Activated naive CD4-positive, alpha-beta T cell (primary cell): Measurements from ENCODE around the gene VPS11.
A peak's percentile ranks its signal among the peaks of the same experiment; 100 is the strongest.
"Not testable (repeated sequence)": the region's sequence is repeated elsewhere in the genome, so short reads cannot be mapped to it uniquely, and the experiment has no call there.

Source experiments
- DNase-seq, 4 experiments: peaks; one replicate each; lab custom pipeline; 2025; lab: John Stamatoyannopoulos, UW

Gene VPS11

GRCh38 chr11:119038884-119039283 lies 28.7 kb upstream of the VPS11 start:
- DNase-seq: no peak

DNA sequence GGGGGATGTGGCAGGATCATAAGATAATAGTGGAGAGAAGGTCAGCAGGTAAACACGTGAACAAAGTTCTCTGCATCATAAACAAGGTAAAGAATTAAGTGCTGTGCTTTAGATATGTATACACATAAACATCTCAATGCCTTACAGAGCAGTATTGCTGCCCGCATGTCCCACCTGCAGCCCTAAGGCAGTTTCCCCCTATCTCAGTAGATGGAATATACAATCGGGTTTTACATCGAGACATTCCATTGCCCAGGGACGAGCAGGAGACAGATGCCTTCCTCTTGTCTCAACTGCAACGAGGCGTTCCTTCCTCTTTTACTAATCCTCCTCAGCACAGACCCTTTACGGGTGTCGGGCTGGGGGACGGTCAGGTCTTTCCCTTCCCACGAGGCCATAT lies 28.1 kb upstream of the VPS11 start:
- DNase-seq: not testable (repeated sequence)

DNA sequence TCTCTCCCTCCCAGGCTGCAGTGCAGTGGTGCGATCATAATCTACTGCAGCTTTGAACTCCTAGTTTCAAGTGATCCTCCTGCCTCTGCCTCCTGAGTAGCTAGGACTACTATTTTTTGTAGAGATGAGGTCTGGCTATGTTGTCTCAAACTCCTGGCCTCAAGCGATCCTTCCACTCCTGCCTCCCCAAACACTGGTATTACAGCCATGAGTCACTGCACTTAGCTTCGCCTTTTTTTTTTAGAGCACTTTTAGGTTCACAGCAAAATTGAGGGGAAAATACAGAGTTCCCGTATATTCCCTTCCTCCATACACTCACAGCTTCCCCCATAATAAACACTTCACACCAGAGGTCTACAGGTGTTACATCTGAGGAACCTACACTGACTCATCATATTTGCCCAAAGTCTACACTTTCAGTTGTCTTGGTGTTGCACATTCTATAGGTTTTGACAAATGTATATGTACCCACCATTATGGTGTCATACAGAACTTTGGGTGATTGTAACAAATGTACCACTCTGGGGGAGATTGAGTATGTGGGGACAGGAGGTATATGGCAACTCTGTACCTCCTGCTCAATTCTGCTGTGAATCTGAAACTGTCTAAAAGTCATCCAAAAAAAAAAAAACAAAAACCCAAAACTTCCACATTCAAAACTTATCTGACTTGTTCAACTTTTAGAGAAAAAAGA lies 25.6 kb upstream of the VPS11 start:
- no peak for DNase-seq

- no peak for DNase-seq
Observed at GRCh38 chr11:119042927-119043326, 24.7 kb upstream of the VPS11 start.

GRCh38 chr11:119044708-119045107 lies 22.9 kb upstream of the VPS11 start:
- DNase-seq: no peak

GRCh38 chr11:119046489-119046888 lies 21.1 kb upstream of the VPS11 start:
- no peak for DNase-seq

DNA sequence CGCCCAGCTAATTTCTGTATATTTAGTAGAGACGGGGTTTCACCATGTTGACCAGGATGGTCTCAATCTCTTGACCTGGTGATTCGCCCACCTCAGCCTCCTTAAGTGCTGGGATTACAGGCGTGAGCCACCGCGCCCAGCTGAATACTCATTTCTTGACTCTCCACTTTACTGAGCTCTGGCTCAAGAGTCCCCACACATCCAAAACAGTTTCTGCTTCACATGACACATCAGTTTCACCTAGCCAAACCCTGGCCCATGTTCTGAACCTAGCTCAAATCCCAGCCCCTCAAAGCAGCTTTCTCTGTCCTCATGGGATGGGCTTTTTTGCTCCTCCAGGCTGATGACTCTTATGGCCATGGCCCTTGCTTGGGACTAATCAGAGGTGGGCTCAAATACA lies 20.4 kb upstream of the VPS11 start:
- no peak for DNase-seq

DNA sequence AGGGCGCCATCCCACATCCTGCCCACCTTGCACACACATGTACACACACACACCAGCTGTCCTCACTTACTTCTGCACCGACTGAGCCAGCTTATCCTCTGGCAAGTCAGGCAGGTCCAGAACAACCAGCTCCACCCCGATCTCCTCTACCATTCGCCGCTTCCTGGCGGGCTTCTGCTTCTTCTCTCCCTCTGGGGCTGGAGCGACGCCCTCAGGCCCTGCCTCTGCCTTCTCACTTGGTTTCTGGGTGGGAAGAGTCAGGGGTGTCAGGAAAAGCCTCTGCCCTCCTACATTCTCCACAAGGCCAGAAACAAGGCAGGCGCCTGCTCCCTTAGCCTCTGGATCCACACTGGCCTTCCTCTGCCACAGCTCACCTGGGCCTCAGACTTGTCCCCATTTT lies 19.0 kb upstream of the VPS11 start:
- DNase-seq: no peak

- no peak for DNase-seq
Observed at GRCh38 chr11:119049081-119049480, 18.5 kb upstream of the VPS11 start.

- DNase-seq: no peak
Observed at GRCh38 chr11:119051440-119052162, 16.0 kb upstream of the VPS11 start.

GRCh38 chr11:119052163-119052814 lies 15.3 kb upstream of the VPS11 start:
- no peak for DNase-seq

GRCh38 chr11:119054418-119054817 lies 13.2 kb upstream of the VPS11 start:
- no peak for DNase-seq

DNA sequence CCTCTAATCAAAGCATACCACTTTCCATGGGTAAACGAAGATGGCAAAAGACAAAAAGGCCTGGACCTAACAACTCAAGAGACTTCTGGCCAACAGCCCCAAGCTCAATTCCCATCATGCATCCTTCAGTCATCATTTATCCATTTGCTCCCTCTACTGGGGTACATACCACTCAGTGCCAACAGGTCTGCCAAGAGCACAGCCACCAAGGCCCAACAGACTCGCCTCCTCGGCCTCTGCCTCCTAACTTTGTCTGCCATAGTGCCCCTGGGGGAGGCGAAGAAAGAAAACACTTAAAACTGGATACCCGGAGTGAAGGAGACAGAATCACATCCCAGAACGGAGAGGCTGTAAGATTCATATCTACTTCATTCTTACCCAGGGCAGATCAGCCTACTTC lies 11.7 kb upstream of the VPS11 start:
- no peak for DNase-seq

DNA sequence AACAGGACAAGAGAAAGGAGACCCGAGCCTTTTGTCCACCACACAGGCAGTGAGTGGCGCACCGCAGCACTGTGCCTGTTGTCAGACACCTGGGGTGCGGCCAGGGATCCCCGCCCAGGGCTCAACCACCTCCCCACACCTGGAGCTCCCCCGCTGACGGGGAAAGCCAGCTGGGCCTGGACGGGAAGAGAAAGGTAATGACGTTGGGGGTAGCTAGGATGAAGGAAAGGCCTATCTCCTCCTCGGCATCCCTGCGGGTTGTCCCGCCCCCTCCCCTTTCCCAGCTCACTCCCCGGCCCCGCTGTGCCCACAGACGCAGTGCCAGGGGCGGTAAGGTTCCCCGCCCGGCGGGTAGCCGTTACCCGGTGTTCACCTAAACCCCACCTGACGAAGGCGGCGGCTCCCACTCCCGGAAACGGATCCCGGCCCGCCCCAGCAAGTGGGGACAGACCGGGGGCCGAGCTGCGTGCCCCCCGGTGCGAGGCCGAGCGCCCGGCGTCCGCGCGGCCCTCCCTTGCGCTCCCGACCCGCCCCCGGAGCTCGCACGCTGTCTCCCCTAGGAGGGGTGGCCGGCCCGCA lies 11.1 kb upstream of the VPS11 start:
- peak in 2 of 4 experiments; percentile 27 to 37 for DNase-seq

DNA sequence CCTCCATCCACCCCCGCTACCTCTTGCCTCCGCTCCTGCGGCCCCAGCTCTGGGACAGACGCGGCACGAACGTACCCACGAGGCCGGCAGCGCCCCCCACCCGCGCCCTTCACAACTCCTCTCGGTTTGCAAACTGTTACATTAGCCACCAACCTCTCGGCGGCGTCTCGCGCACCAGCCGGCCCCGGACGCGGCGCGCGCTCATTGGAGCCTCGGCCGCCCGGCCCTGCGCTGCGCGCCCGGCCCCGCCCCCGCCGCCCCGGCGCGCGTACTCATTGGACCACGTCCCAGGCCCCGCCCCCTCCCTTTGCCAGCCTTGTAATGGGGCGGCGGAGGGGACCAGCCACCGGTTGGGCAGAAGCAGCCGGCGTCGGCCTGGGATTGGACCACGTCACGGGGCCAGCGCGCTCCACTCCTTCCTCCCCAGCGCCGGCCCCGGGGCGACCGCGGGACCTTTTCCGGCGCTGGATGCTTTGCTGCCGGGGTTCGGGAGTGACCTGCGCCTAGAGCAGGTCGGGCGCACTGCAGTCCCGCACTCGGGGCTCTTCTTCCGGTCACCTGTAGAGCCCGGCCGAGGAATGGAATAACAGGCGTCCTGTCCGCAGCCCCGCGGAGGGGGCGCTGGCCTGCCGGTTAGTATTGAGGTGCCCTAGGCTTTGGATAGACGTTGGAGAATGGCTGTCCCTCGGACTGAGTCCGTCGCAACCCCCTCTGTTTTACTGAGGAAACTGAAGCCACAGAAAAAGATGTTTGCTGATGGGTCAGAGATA lies 10.4 kb upstream of the VPS11 start, which contains the start of gene HYOU1:
Gene HYOU1, minus strand, starts transcription at position 206 of the 770 bp plus-strand sequence. CDS start 1,045 bp downstream, outside the sequence.
- peak; percentile 96 to 98 (median 97) for DNase-seq

- DNase-seq: not testable (repeated sequence)
Observed at GRCh38 chr11:119059128-119059527, 8.5 kb upstream of the VPS11 start.

- no peak for DNase-seq
Observed at GRCh38 chr11:119061256-119061655, 6.4 kb upstream of the VPS11 start.

DNA sequence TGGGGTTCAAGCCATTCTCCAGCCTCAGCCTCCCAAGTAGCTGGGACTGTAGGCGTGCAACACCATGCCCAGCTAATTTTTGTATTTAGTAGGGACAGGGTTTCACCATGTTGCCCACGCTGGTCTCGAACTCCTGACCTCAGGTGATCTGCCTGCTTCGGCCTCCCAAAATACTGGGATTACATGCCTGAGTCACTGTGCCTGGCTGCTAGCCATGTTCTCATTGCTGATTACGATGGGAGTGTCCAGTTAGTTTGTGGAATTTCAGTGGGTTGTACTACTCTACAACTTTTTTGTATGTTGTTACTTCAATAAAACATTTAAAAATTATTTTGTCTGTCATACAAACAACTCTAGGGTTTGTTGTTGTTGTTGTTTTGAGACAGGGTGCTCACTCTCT lies 4.8 kb upstream of the VPS11 start:
- DNase-seq: no peak

- no peak for DNase-seq
Observed at GRCh38 chr11:119065369-119065768, 2.2 kb upstream of the VPS11 start.

DNA sequence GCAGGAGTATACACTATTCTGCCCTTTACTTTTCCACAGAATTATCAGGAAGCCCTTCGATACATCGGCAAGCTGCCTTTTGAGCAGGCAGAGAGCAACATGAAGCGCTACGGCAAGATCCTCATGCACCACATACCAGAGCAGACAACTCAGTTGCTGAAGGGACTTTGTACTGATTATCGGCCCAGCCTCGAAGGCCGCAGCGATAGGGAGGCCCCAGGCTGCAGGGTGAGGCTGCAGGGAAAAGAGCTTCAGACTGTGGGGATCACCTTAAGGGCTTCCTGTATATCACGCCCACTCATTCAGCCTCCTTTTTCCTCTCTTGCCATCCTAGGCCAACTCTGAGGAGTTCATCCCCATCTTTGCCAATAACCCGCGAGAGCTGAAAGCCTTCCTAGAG lies 10.2 kb downstream of the VPS11 start:
- no peak for DNase-seq

GRCh38 chr11:119078675-119079420 lies 11.2 kb downstream of the VPS11 start:
- DNase-seq: no peak
